Aorta (tissue), 5 donors: ENCODE results near the gene ATP13A2. TPM values are rescaled to one million over a fixed set of nuclear protein-coding genes. Genes with fewer than 3 reads are reported as not detected.
"Not testable (repeated sequence)": the region's sequence is repeated elsewhere in the genome, so short reads cannot be mapped to it uniquely, and the experiment has no call there.

Experiments used
- ATAC-seq: fragments of 200-7000 bp; cut with Tn5 transposase; one replicate; pipeline ENCODE4 v1.9.1; 2022; ENCODE audit warnings: moderate library complexity; ENCODE audit not compliant: low FRiP score
- DNase-seq, 2 donors: peaks; one replicate each; pipeline ENCODE4 v3.0.0-alpha.2; 2020
- H3K27ac ChIP-seq, 2 donors: one replicate each; pipeline ENCODE4 v1.5.1; 2013; ENCODE audit warnings: low read length in 2 of 2, mild to moderate bottlenecking in 2 of 2, moderate library complexity in 2 of 2, control low read depth in 1 of 2, inconsistent platforms in 1 of 2, low read depth in 1 of 2
- H3K27me3 ChIP-seq, 2 donors: one replicate each; pipeline ENCODE4 v1.6.1; 2013; ENCODE audit warnings: control low read depth in 1 of 2, low read length in 1 of 2, mild to moderate bottlenecking in 1 of 2, moderate library complexity in 1 of 2; ENCODE audit not compliant: insufficient read depth in 2 of 2, control insufficient read depth in 1 of 2
- H3K36me3 ChIP-seq, 2 donors: one replicate each; pipeline ENCODE4 v1.6.1; 2013; ENCODE audit warnings: control low read depth in 1 of 2, low read length in 1 of 2, mild to moderate bottlenecking in 1 of 2; ENCODE audit not compliant: insufficient read depth in 2 of 2, control insufficient read depth in 1 of 2
- H3K4me1 ChIP-seq, 2 donors: one replicate each; pipeline ENCODE4 v1.6.1; 2013; ENCODE audit warnings: low read length in 2 of 2, control low read depth in 1 of 2, mild to moderate bottlenecking in 1 of 2, moderate library complexity in 1 of 2; ENCODE audit not compliant: insufficient read depth in 2 of 2, control insufficient read depth in 1 of 2
- H3K4me3 ChIP-seq, 2 donors: one replicate each; pipeline ENCODE4 v1.5.1; 2013; ENCODE audit warnings: low read length in 2 of 2, control low read depth in 1 of 2, mild to moderate bottlenecking in 1 of 2
- H3K9me3 ChIP-seq: one replicate; pipeline ENCODE4 v1.6.1; 2013; ENCODE audit warnings: mild to moderate bottlenecking, low read length; ENCODE audit not compliant: control insufficient read depth
- WGBS, 2 donors: extraction: QIAGEN DNeasy Blood & Tissue Kit; methylation state at CpG; one replicate each; pipeline ENCODE4 v1.1.7; 2013; 5-methylcytosine and 5-hydroxymethylcytosine counted together
- intact Hi-C, 2 donors: fragments of 100-400 bp; cut with DNase I; formaldehyde crosslinking; loops; one replicate each; pipeline versions ENCODE4 v1.14.2 to v1.15.0; 2022
- polyA plus RNA-seq, 2 donors: library from polyadenylated mRNA; stranded (reverse); fragments of 200-250 nt; gene quantifications; one replicate each; pipeline ENCODE4 v1.2.3, GENCODE V29; 2013
- total RNA-seq, 2 donors: library from RNA; stranded (reverse); fragmentation: NEBNext Ultra II Directional; extraction: Animal tissue kit (Norgen Biotek cat#: 25700); gene quantifications; one replicate each; pipeline ENCODE4 v1.2.1, GENCODE V29; 2021
- donor health status: healthy with polysubstance abuse.
- donor health status: Bipolar disorder and iron deficiency.
- donor health status: DM: no; HTN: no; CAD: no.
- donor health status: DM: no; HTN: no; CAD: no.
- donor health status: DM: yes; HTN: yes; CAD: no.

ATP13A2 gene
- total and polyA plus RNA-seq, 4 donors = 9.4 to 36.7 (median 27.9) TPM

DNA sequence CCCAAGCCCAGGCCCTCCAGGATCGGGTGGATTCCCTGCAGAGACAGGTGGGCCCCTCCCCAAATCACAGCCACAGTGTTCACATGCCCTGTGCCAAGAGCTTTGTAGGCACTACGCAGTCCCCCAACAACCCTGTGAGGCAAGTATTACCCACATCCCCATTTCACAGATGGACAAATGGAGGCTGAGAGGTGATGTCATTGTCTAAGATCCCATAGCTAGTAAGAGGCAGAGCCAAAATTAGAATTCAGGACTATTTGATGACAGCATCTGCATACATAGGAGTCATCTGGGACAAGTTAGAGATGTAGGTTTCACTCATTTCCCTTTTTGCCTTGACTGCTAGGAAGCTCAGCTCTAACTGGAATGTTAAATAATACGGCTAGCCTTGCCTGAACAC is 43.4 kb downstream of the ATP13A2 start:
- H3K36me3 ChIP-seq = no peaks in the 10 kb centered on the region
- intact Hi-C loops = loop anchor here (5.0 to 10.0 kb wide), 2 partner anchors 44 to 626 kb away; partner anchors contain the start of gene ATP13A2 (in 1 of the 2)
- H3K27ac ChIP-seq = no peak overlapping the region
- WGBS, 2 donors = 95 to 97% methylated on average over 3 of the region's 3 CpGs
- no peaks in the 10 kb centered on the region for H3K9me3 ChIP-seq
- DNase-seq = no peak
- no peaks in the 10 kb centered on the region for H3K27me3 ChIP-seq
- no peak overlapping the region for H3K4me3 ChIP-seq
- H3K4me1 ChIP-seq = no peaks in the 10 kb centered on the region
- no peak for ATAC-seq

DNA sequence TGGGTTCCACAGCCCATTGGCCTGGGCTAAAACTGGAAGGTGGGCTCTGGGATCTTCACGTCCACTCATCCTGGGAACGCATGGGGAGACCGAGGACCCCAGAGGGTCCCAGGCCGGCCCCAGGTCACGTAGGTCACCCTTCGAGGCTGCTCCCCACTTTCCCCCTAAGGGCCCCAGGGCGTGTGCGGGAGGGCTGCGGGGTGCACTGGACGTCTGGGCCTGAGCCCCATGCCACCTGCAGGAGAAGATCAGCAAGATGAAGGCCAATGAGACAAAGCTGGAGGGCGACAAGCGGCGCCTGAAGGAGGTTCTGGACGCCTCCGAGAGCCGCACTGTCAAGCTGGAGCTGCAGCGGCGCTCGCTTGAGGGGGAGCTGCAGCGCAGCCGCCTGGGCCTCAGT is 43.8 kb downstream of the ATP13A2 start:
- intact Hi-C loops = loop anchor here (2.0 to 10.0 kb wide), 3 partner anchors 13 to 627 kb away; partner anchors contain the start of genes ATP13A2 (in 1 of the 2) and MFAP2 (in 1 of the 2)
- no peaks in the 10 kb centered on the region for H3K9me3 ChIP-seq
- H3K4me3 ChIP-seq = no peak overlapping the region
- ATAC-seq = no peak
- H3K4me1 ChIP-seq = no peaks in the 10 kb centered on the region
- DNase-seq = no peak
- WGBS, 2 donors = 92 to 95% methylated on average over 21 of the region's 21 CpGs
- no peak overlapping the region for H3K27ac ChIP-seq
- H3K36me3 ChIP-seq = no peaks in the 10 kb centered on the region
- H3K27me3 ChIP-seq = no peaks in the 10 kb centered on the region

DNA sequence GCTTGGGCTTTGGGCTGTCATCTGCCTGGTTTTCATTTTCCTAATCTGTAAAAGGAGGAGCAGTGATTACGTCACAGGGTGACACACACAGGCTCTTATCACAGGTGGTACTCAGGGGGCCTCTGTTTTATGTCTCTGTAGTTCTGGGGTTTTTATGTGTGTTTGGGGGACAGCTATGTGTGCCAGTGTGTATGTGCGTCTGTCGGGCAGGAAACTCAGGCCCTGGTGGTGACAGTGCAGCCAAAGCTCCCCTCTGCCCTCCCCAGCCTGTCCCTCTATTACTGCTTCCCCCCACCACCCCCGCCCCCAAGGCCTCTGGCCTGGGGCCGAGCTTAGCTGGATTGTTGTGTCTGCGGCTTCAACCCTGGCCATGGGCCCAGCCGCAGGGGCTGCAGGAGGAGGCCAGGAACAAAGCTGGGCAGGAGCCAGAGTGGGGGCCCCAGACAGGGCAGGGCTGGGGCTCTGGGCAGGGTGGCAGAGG is 44.6 kb downstream of the ATP13A2 start:
- Histone ChIP-seq H3K36me3 (no peaks in the 10 kb centered on the region), H3K4me1 (no peaks in the 10 kb centered on the region), H3K27ac (peak overlapping the region in 1 of 2 donors; percentile 8), H3K9me3 (no peaks in the 10 kb centered on the region), H3K27me3 (no peaks in the 10 kb centered on the region), H3K4me3 (no peak overlapping the region)
- intact Hi-C loops = loop anchor here (2.0 to 10.0 kb wide), 3 partner anchors 14 to 628 kb away; partner anchors contain the start of genes ATP13A2 (in 1 of the 2) and MFAP2 (in 1 of the 2)
- ATAC-seq (peak; percentile 16), DNase-seq (peak; percentile 84 to 87)
- 3 to 6% methylated on average over 7 of the region's 7 CpGs for WGBS, 2 donors

DNA sequence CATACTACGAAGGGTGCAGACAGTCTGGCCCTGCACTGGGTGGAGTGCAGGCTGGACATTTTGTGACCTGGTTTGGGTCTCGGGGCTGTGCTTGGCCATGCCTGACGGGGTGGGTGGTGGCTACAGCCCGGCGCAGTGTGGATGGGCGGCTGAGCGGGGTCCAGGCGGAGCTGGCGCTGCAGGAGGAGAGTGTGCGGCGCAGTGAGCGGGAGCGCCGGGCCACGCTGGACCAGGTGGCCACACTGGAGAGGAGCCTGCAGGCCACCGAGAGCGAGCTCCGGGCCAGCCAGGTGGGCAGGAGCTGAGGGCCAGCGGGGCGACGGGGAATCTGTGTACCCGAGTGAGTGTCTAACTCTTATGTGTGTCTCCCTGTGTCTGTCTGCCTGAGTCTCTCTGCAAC is 45.4 kb downstream of the ATP13A2 start:
- WGBS, 2 donors = 90 to 93% methylated on average over 22 of the region's 22 CpGs
- ATAC-seq (no peak), DNase-seq (no peak)
- no peaks in the 10 kb centered on the region for H3K9me3 ChIP-seq
- intact Hi-C loops = loop anchor here (2.0 to 10.0 kb wide), 3 partner anchors 15 to 629 kb away; partner anchors contain the start of genes ATP13A2 (in 1 of the 2) and MFAP2 (in 1 of the 2)
- no peaks in the 10 kb centered on the region for H3K36me3 ChIP-seq
- no peaks in the 10 kb centered on the region for H3K27me3 ChIP-seq
- no peak overlapping the region for H3K4me3 ChIP-seq
- no peak overlapping the region for H3K27ac ChIP-seq
- H3K4me1 ChIP-seq = no peaks in the 10 kb centered on the region

DNA sequence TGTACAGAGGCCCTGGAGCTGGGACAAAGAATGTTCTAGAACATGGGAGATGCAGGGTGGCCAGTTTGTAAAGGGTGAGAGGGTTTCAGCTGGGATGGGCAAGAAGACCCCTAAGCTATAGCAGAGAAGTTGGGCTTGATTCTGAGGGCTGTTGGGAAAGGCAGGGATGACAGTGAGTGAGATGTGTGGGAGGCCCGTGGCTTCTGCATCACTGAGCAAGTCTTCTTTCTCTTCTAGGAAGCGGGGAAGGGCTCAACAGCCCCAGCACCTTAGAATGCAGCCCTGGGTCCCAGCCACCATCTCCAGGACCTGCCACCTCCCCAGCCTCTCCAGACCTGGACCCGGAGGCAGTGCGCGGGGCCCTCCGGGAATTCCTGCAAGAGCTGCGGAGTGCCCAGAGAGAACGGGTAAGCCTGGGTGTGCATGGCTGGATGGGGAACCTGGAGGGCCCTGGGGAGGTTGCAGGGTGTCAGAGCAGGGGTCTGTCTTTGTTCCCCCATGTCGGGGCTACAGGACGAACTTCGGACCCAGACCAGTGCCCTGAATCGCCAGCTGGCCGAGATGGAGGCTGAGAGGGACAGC is 46.2 kb downstream of the ATP13A2 start:
- Histone ChIP-seq H3K4me3 (no peak overlapping the region), H3K36me3 (no peaks in the 10 kb centered on the region), H3K9me3 (no peaks in the 10 kb centered on the region), H3K4me1 (no peaks in the 10 kb centered on the region), H3K27me3 (no peaks in the 10 kb centered on the region), H3K27ac (no peak overlapping the region)
- 75 to 79% methylated on average over 12 to 13 of the region's 13 CpGs for WGBS, 2 donors
- intact Hi-C loops = loop anchor here (2.0 to 10.0 kb wide), 3 partner anchors 15 to 629 kb away; partner anchors contain the start of genes ATP13A2 (in 1 of the 2) and MFAP2 (in 1 of the 2)
- DNase-seq (no peak), ATAC-seq (no peak)

DNA sequence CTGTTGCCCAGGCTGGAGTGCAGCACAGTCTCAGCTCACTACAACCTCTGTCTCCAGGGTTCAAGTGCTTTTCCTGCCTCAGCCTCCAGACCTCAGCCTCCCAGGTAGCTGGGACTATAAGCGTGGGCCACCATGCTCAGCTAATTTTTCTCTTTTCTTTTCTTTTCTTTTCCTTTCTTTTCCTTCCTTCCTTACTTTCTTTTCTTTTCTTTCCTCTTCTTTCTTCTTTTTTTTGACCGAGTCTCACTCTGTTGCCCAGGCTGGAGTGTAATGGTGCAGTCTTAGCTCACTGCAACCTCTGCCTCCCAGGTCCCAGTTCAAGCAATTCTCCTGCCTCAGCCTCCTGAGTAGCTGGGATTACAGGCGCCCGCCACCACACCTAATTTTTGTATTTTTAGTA is 47.6 kb downstream of the ATP13A2 start:
- not testable (repeated sequence) for H3K27me3 ChIP-seq, ATAC-seq, H3K4me1 ChIP-seq, DNase-seq, H3K9me3 ChIP-seq, H3K36me3 ChIP-seq, H3K4me3 ChIP-seq, H3K27ac ChIP-seq
- intact Hi-C loops = loop anchor here (5.0 to 10.0 kb wide), 2 partner anchors 163 to 631 kb away; no protein-coding TSS in a partner anchor
- WGBS, 2 donors = 92 to 94% methylated on average over 4 of the region's 4 CpGs

DNA sequence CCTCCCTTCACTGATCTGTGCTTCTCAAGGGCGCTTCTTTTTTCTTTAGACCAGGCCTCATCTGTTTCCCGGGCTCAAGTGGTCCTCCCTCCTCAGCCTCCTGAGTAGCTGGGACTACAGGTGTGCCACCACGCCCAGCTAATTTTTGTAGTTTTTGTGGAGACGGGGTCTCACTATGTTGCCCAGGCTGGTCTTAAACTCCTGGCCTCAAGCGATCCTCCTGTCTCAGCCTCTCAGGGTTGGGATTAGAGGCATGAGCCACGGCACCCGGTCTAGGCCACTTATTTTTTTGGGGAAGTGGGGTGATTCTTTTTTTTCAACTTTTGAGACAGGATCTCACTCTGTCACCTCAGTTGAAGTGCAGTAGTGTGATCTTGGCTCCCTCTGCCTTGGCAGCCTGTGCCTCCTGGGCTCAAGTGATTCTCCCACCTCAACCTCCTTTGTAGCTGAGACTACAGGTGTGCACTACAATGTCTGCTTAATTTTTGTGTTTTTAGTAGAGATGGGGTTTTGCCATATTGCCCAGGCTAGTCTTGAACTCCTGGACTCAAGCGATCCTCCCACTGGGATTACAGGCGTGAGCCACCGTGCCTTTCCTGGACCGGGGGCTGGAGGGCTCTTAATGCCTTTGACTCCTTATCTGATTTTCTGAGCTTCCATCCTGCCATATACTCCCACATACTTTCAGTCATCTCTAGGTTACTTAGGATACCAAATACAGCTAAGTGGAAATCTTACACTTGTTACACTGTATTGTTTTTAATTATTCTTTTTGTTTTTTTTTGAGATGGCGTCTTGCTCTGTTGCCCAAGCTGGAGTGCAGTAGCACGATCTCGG is 50.2 kb downstream of the ATP13A2 start:
- intact Hi-C loops = loop anchor here (5.0 to 10.0 kb wide), 2 partner anchors 166 to 633 kb away; no protein-coding TSS in a partner anchor
- no peaks in the 10 kb centered on the region for H3K4me1 ChIP-seq
- H3K9me3 ChIP-seq = no peaks in the 10 kb centered on the region
- ATAC-seq = no peak
- no peak for DNase-seq
- WGBS, 2 donors = 66 to 71% methylated on average over 14 of the region's 14 CpGs
- no peak overlapping the region for H3K4me3 ChIP-seq
- no peaks in the 10 kb centered on the region for H3K27me3 ChIP-seq
- H3K36me3 ChIP-seq = no peaks in the 10 kb centered on the region
- no peak overlapping the region for H3K27ac ChIP-seq

GRCh38 chr1:16960560-16961296 is 51.0 kb downstream of the ATP13A2 start:
- DNase-seq = peak; percentile 92 to 96
- no peaks in the 10 kb centered on the region for H3K4me1 ChIP-seq
- H3K9me3 ChIP-seq = no peaks in the 10 kb centered on the region
- ATAC-seq = peak; percentile 79
- 4 to 5% methylated on average over 42 to 57 of the region's 57 CpGs for WGBS, 2 donors
- H3K27me3 ChIP-seq = no peaks in the 10 kb centered on the region
- H3K27ac ChIP-seq = peak overlapping the region in 1 of 2 donors; percentile 15
- intact Hi-C loops = loop anchor here (5.0 to 10.0 kb wide), 2 partner anchors 167 to 634 kb away; no protein-coding TSS in a partner anchor
- peak overlapping the region in 1 of 2 donors; percentile 18 for H3K4me3 ChIP-seq
- H3K36me3 ChIP-seq = no peaks in the 10 kb centered on the region
